ENCODE data around the gene SH3RF3. TPM values are rescaled to one million over a fixed set of nuclear protein-coding genes. Genes with fewer than 3 reads are reported as not detected.

SH3RF3 gene
- total and polyA plus RNA-seq, 2 of the 13 experiments (the other 11 are each of a cell fraction or from before 2014, with no cell fraction given): 0.04 TPM; not detected in 1

GRCh38 chr2:109529532-109530449 is 400.8 kb downstream of the SH3RF3 start (continued):
- TF ChIP-seq ZNF142 (CRISPR knock-in tag; IDR thresholded peaks at IDR 0.05): no peak
- TF ChIP-seq E2F5 (CRISPR knock-in tag; conservative IDR thresholded peaks at IDR 0.05): no peak
- peak; percentile 41; the same call in 1 of the 2 replicates for TF ChIP-seq ARNT2 (CRISPR knock-in tag; IDR thresholded peaks at IDR 0.05; ENCODE audit: low read depth)
- TF ChIP-seq ZNF570 (CRISPR knock-in tag; IDR thresholded peaks at IDR 0.05; ENCODE audit: borderline replicate concordance): no peak
- TF ChIP-seq ZBED4 (CRISPR knock-in tag; IDR thresholded peaks at IDR 0.05; ENCODE audit: borderline replicate concordance): no peak
- no peak for TF ChIP-seq ZNF615 (CRISPR knock-in tag; IDR thresholded peaks at IDR 0.05; ENCODE audit: borderline replicate concordance)
- TF ChIP-seq ATF4 (CRISPR knock-in tag; IDR thresholded peaks at IDR 0.05): peak in 1 of 2 experiments; percentile 41; a peak in 1 of 4 replicates
- TF ChIP-seq JDP2 (CRISPR knock-in tag; IDR thresholded peaks at IDR 0.05; ENCODE audit: borderline replicate concordance): no peak
- TF ChIP-seq ZBTB14 (CRISPR knock-in tag; IDR thresholded peaks at IDR 0.05): no peak
- TF ChIP-seq CCAR2 (optimal IDR thresholded peaks at IDR 0.05; ENCODE audit: low read depth, low read length): no peak
- no peak for TF ChIP-seq MXI1 (IDR thresholded peaks at IDR 0.05; ENCODE audit: borderline replicate concordance, low read depth, low read length)
- TF ChIP-seq TP53 (CRISPR knock-in tag; conservative IDR thresholded peaks at IDR 0.05): no peak
- TF ChIP-seq SRY (CRISPR knock-in tag; IDR thresholded peaks at IDR 0.05): no peak
- peak; percentile 54; the same call in 1 of the 2 replicates for TF ChIP-seq ZNF607 (CRISPR knock-in tag; IDR thresholded peaks at IDR 0.05; ENCODE audit: borderline replicate concordance)
